GM12878 (cell line): ENCODE data around the gene FN1. TPM values are rescaled to one million over a fixed set of nuclear protein-coding genes. Genes with fewer than 3 reads are reported as not detected.

Experiments used
- ATAC-seq: fragments of 200-7000 bp; cut with Tn5 transposase; 3 replicates; pipeline ENCODE4 v1.9.1; 2020; ENCODE audit warnings: mild to moderate bottlenecking, moderate library complexity
- BruUV-seq: library from RNA; stranded (reverse); fragments of 400-500 nt; replicated peaks from 2 replicates; lab custom pipeline; 2021; lab: Mats Ljungman, UMichigan
- CTCF ChIA-PET: fragments of 300-600 bp; sonication (Branson Sonifier 250); formaldehyde crosslinking; extraction: SDS; loops from one replicate; lab custom pipeline; 2021; ENCODE audit warnings: inconsistent platforms; lab: Yijun Ruan, JAX
- POLR2A ChIA-PET: fragments of 350-600 bp; formaldehyde crosslinking; extraction: SDS; loops from one replicate; lab custom pipeline; 2021; ENCODE audit warnings: inconsistent platforms; lab: Charles Lee
- RAD21 ChIA-PET: fragments of 300-600 bp; sonication (Branson Sonifier 250); formaldehyde crosslinking; loops from one replicate; lab custom pipeline; 2023; ENCODE audit warnings: antibody characterized with exemption; ENCODE audit not compliant: unreplicated experiment; lab: Charles Lee
- SMC1A ChIA-PET: fragments of 300-600 bp; sonication (Branson Sonifier 250); formaldehyde crosslinking; loops from one replicate; lab custom pipeline; 2023; ENCODE audit not compliant: unreplicated experiment, uncharacterized antibody; lab: Charles Lee
- DNase-seq: peaks from one replicate; pipeline ENCODE4 v3.0.0-alpha.2; 2011; ENCODE audit warnings: low read depth, low spot score
- FAIRE-seq: peaks from 3 replicates; lab custom pipeline; 2011; peaks lifted over from hg19 to GRCh38; lab: Jason Lieb, UNC
- H2AFZ ChIP-seq: 2 replicates; pipeline ENCODE4 v1.6.0; 2011; ENCODE audit warnings: low read depth, low read length, control low read depth; ENCODE audit not compliant: control insufficient read depth
- H3K27ac ChIP-seq: 2 replicates; pipeline ENCODE4 v1.5.1; 2011; ENCODE audit warnings: control low read depth; ENCODE audit not compliant: control insufficient read depth, insufficient read depth
- H3K27me3 ChIP-seq, 2 experiments: replicated peaks in 1 of 2; 2 replicates each; pipeline versions ENCODE4 v1.6.0 to v1.6.1; 2011; ENCODE audit warnings: low read length in 1 of 2; ENCODE audit not compliant: control insufficient read depth in 2 of 2, insufficient read depth in 2 of 2
- H3K36me3 ChIP-seq, 2 experiments: 2 replicates each; pipeline ENCODE4 v1.5.1; 2011; ENCODE audit warnings: low read length in 1 of 2; ENCODE audit not compliant: control insufficient read depth in 2 of 2, insufficient read depth in 2 of 2
- H3K4me1 ChIP-seq: 2 replicates; pipeline ENCODE4 v1.6.1; 2011; ENCODE audit warnings: mild to moderate bottlenecking, low read length, moderate library complexity, mixed read lengths; ENCODE audit not compliant: control insufficient read depth, insufficient read depth
- H3K4me2 ChIP-seq: 2 replicates; pipeline ENCODE4 v1.6.0; 2011; ENCODE audit warnings: control low read depth; ENCODE audit not compliant: control insufficient read depth, insufficient read depth
- H3K4me3 ChIP-seq: fragments of 200-600 bp; sonication (generic); 2 replicates; pipeline ENCODE4 v1.5.1; 2016
- H3K79me2 ChIP-seq: 2 replicates; pipeline ENCODE4 v1.6.0; 2011; ENCODE audit warnings: low read length; ENCODE audit not compliant: control insufficient read depth, insufficient read depth
- H3K9ac ChIP-seq: 2 replicates; pipeline ENCODE4 v1.8.0; 2011; ENCODE audit warnings: low read length, control low read depth, mixed read lengths; ENCODE audit not compliant: control insufficient read depth, insufficient read depth
- H3K9me3 ChIP-seq: replicated peaks from 3 replicates; pipeline ENCODE4 v1.5.1; 2011; ENCODE audit warnings: mild to moderate bottlenecking, low read length; ENCODE audit not compliant: control insufficient read depth, insufficient read depth
- H4K20me1 ChIP-seq: 2 replicates; pipeline ENCODE4 v1.6.0; 2011; ENCODE audit not compliant: control insufficient read depth, insufficient read depth
- ASH2L ChIP-seq: fragments of 300-600, 200-600 bp; sonication (generic); IDR thresholded peaks from 2 replicates; pipeline ENCODE4 v1.6.1; 2017; ENCODE audit warnings: low read depth, mild to moderate bottlenecking, borderline replicate concordance
- ATF3 ChIP-seq: IDR thresholded peaks from 2 replicates; pipeline ENCODE4 v1.6.1; 2011; ENCODE audit warnings: low read depth, mild to moderate bottlenecking, low read length, moderate library complexity, borderline replicate concordance; ENCODE audit errors: extremely low read depth
- CBFB ChIP-seq: IDR thresholded peaks from 2 replicates; pipeline ENCODE4 v1.6.1; 2016; ENCODE audit warnings: antibody characterized with exemption, low read depth
- CBX5 ChIP-seq: sonication (generic); IDR thresholded peaks from 2 replicates; pipeline ENCODE4 v1.6.1; 2016; ENCODE audit warnings: low read depth, moderate library complexity, mild to moderate bottlenecking, inconsistent platforms
- CHD2 ChIP-seq: IDR thresholded peaks from 2 replicates; pipeline ENCODE4 v1.6.1; 2011; ENCODE audit warnings: low read depth, low read length, improper control_type of control experiment, borderline replicate concordance
- CREB1 ChIP-seq: IDR thresholded peaks from 2 replicates; pipeline ENCODE4 v1.6.1; 2012; ENCODE audit warnings: low read depth, mild to moderate bottlenecking, inconsistent platforms
- ELK1 ChIP-seq: IDR thresholded peaks from 2 replicates; pipeline ENCODE4 v1.6.1; 2012; ENCODE audit warnings: low read depth, low read length, improper control_type of control experiment
- EZH2 ChIP-seq: IDR thresholded peaks from 2 replicates; pipeline ENCODE4 v1.6.1; 2012; ENCODE audit warnings: low read depth, mild to moderate bottlenecking, control low read depth, inconsistent platforms, low read length, borderline replicate concordance; ENCODE audit not compliant: control insufficient read depth
- HDGF ChIP-seq: fragments of 450-650 bp; IDR thresholded peaks from 2 replicates; pipeline ENCODE4 v1.6.1; 2016; ENCODE audit warnings: antibody characterized with exemption
- KDM1A ChIP-seq: fragments of 200-600 bp; sonication (generic); IDR thresholded peaks from 2 replicates; pipeline ENCODE4 v1.6.1; 2016; ENCODE audit warnings: borderline replicate concordance
- KLF5 ChIP-seq: fragments of 450-650 bp; IDR thresholded peaks from 2 replicates; pipeline ENCODE4 v1.6.1; 2014; ENCODE audit warnings: mild to moderate bottlenecking; ENCODE audit not compliant: partially characterized antibody
- MEF2B ChIP-seq: fragments of 450-650 bp; IDR thresholded peaks from 2 replicates; pipeline ENCODE4 v1.6.1; 2018; ENCODE audit warnings: mild to moderate bottlenecking, moderate library complexity; ENCODE audit not compliant: partially characterized antibody, poor library complexity, severe bottlenecking
- NFIC ChIP-seq: IDR thresholded peaks from 2 replicates; pipeline ENCODE4 v1.6.1; 2012; ENCODE audit warnings: low read depth, mild to moderate bottlenecking, inconsistent platforms, low read length, moderate library complexity
- NFXL1 ChIP-seq: fragments of 450-650 bp; IDR thresholded peaks from 2 replicates; pipeline ENCODE4 v1.6.1; 2017; ENCODE audit warnings: antibody characterized with exemption, mild to moderate bottlenecking, borderline replicate concordance
- NR2F1 ChIP-seq: fragments of 450-650 bp; conservative IDR thresholded peaks from 2 replicates; pipeline ENCODE4 v1.6.1; 2017; ENCODE audit warnings: mild to moderate bottlenecking
- PRDM15 ChIP-seq: fragments of 450-650 bp; formaldehyde crosslinking; IDR thresholded peaks from 2 replicates; pipeline ENCODE4 v1.4.0; 2020; ENCODE audit warnings: mild to moderate bottlenecking, moderate library complexity
- RAD51 ChIP-seq: fragments of 450-650 bp; IDR thresholded peaks from 2 replicates; pipeline ENCODE4 v1.6.1; 2016; ENCODE audit warnings: moderate library complexity, mild to moderate bottlenecking, inconsistent platforms
- RB1 ChIP-seq: fragments of 450-650 bp; formaldehyde crosslinking; IDR thresholded peaks from 2 replicates; pipeline ENCODE4 v1.6.1; 2017; ENCODE audit warnings: mild to moderate bottlenecking, borderline replicate concordance
- WGBS: methylation state at CpG from one replicate; pipeline ENCODE4 v1.1.6; 2016; ENCODE audit warnings: low lambda C conversion rate; ENCODE audit not compliant: insufficient replicate concordance, insufficient coverage; ENCODE audit errors: missing lambda C conversion rate; 5-methylcytosine and 5-hydroxymethylcytosine counted together
- in situ Hi-C: fragments of 300-500 bp; cut with MboI; formaldehyde crosslinking; loops from 9 replicates; pipeline ENCODE4 v1.14.3; 2018; ENCODE audit warnings: mixed read lengths
- intact Hi-C: fragments of 100-400 bp; cut with micrococcal nuclease; formaldehyde crosslinking; loops from one replicate; pipeline ENCODE4 v1.14.2; 2022; ENCODE audit not compliant: unreplicated experiment
- polyA plus RNA-seq, 11 experiments: library from polyadenylated mRNA; depleted of rRNA in 4 of 11; unstranded in 6 of 11; stranded (reverse) in 5 of 11; fragments of >200 nt; fragmentation: Nextera tagmentation in 4 of 11; fragmentation: Illumina TruSeq in 1 of 11; extraction: Ambion mirVana in 4 of 11; extraction: Trizol in 1 of 11; gene quantifications; 1 replicate in 1 of 11; 2 replicates in 10 of 11; pipeline versions ENCODE4 v1.2.1 to v1.2.3, GENCODE V29; 2011 to 2016; ENCODE audit warnings: inconsistent platforms in 2 of 11, missing spikeins in 2 of 11, low read depth in 1 of 11
- total RNA-seq, 4 experiments: library from RNA; depleted of rRNA in 3 of 4; stranded (reverse); fragments of >200 nt in 3 of 4; fragmentation: Illumina TruSeq in 1 of 4; extraction: Trizol in 1 of 4; gene quantifications; 2 replicates each; pipeline versions ENCODE4 v1.2.1 to v1.2.3, GENCODE V29; 2013 to 2021

Gene FN1
- total and polyA plus RNA-seq, 10 of the 15 experiments (the other 5 are each of a cell fraction or from before 2014, with no cell fraction given): 0.60 to 9.4 (median 1.5) TPM

GRCh38 chr2:215361211-215361875 is 74.5 kb downstream of the FN1 start:
- RAD21 ChIA-PET: no interaction called here
- 99% methylated on average over 4 of the region's 4 CpGs for WGBS
- in situ Hi-C loops: no loop called here
- Histone ChIP-seq H3K79me2 (no peaks in the 10 kb centered on the region), H3K9ac (no peak overlapping the region), H2AFZ (no peak overlapping the region), H3K27ac (no peak overlapping the region), H3K36me3 (peaks cover 0 to 11% of the 10 kb centered on the region in 2 experiments; a peak in 3 of 4 replicates), H3K27me3 (no peaks in the 10 kb centered on the region), H3K4me2 (no peak overlapping the region), H3K4me3 (no peak overlapping the region), H3K4me1 (0 out of 2 replicates have a peak, but pooled peaks cover 3% of the 10 kb centered on the region), H4K20me1 (no peaks in the 10 kb centered on the region), H3K9me3 (no peaks in the 10 kb centered on the region)
- CTCF ChIA-PET: no interaction called here
- SMC1A ChIA-PET: no interaction called here
- no peak for ATAC-seq
- BruUV-seq: no TSS peak
- DNase-seq: no peak
- intact Hi-C loops: no loop called here
- POLR2A ChIA-PET: no interaction called here
- no peak for FAIRE-seq
- TF ChIP-seq MEF2B: no peak
- TF ChIP-seq NFIC: no peak
- TF ChIP-seq NFXL1: no peak
- TF ChIP-seq RB1: no peak
- TF ChIP-seq CBFB: no peak
- no peak for TF ChIP-seq RAD51
- TF ChIP-seq EZH2: no peak
- no peak for TF ChIP-seq KLF5
- no peak for TF ChIP-seq ELK1
- TF ChIP-seq PRDM15 (CRISPR knock-in tag): no peak
- no peak for TF ChIP-seq CHD2
- no peak for TF ChIP-seq KDM1A
- no peak for TF ChIP-seq CREB1
- TF ChIP-seq ASH2L: no peak
- no peak for TF ChIP-seq CBX5
- TF ChIP-seq NR2F1: no peak
- TF ChIP-seq HDGF: no peak
- TF ChIP-seq ATF3: no peak
- TF ChIP-seq, all 136 proteins: peak for 0
